GM20431 (cell line): Measurements from ENCODE around the gene CCRL2.
"Not testable (repeated sequence)": the region's sequence is repeated elsewhere in the genome, so short reads cannot be mapped to it uniquely, and the experiment has no call there.

Source experiments
- in situ Hi-C: fragments of 300-500 bp; cut with MseI, MboI; formaldehyde crosslinking; loops from one replicate; pipeline ENCODE4 v1.15.0; 2020; ENCODE audit warnings: low sequenced_read_pairs; ENCODE audit not compliant: unreplicated experiment

Gene CCRL2

GRCh38 chr3:46419816-46420215 lies 12.8 kb downstream of the CCRL2 start:
- in situ Hi-C loops = no loop called here

- in situ Hi-C loops = no loop called here
Observed at GRCh38 chr3:46420931-46421330, 13.9 kb downstream of the CCRL2 start.

- in situ Hi-C loops = no loop called here
Observed at GRCh38 chr3:46422617-46423016, 15.6 kb downstream of the CCRL2 start.

- in situ Hi-C loops = no loop called here
Observed at GRCh38 chr3:46423588-46423987, 16.5 kb downstream of the CCRL2 start.

GRCh38 chr3:46426476-46426875 lies 19.4 kb downstream of the CCRL2 start:
- in situ Hi-C loops = not testable (repeated sequence)

GRCh38 chr3:46427404-46427803 lies 20.3 kb downstream of the CCRL2 start:
- in situ Hi-C loops = not testable (repeated sequence)

GRCh38 chr3:46427916-46428833 lies 21.1 kb downstream of the CCRL2 start:
- in situ Hi-C loops = no loop called here

- in situ Hi-C loops = no loop called here
Observed at GRCh38 chr3:46429250-46429649, 22.2 kb downstream of the CCRL2 start.

GRCh38 chr3:46429671-46430070 lies 22.6 kb downstream of the CCRL2 start:
- in situ Hi-C loops = no loop called here

GRCh38 chr3:46430879-46431278 lies 23.8 kb downstream of the CCRL2 start:
- in situ Hi-C loops = not testable (repeated sequence)

GRCh38 chr3:46431905-46432304 lies 24.8 kb downstream of the CCRL2 start:
- in situ Hi-C loops = not testable (repeated sequence)

GRCh38 chr3:46433118-46433517 lies 26.1 kb downstream of the CCRL2 start:
- in situ Hi-C loops = not testable (repeated sequence)

GRCh38 chr3:46433841-46434240 lies 26.8 kb downstream of the CCRL2 start:
- in situ Hi-C loops = no loop called here

- in situ Hi-C loops = no loop called here
Observed at GRCh38 chr3:46435081-46435726, 28.1 kb downstream of the CCRL2 start.

GRCh38 chr3:46438831-46439230 lies 31.8 kb downstream of the CCRL2 start:
- in situ Hi-C loops = no loop called here

- in situ Hi-C loops = no loop called here
Observed at GRCh38 chr3:46440531-46441294, 33.7 kb downstream of the CCRL2 start.

- in situ Hi-C loops = no loop called here
Observed at GRCh38 chr3:46442576-46443530, 35.8 kb downstream of the CCRL2 start.

GRCh38 chr3:46447228-46447985 lies 40.3 kb downstream of the CCRL2 start:
- in situ Hi-C loops = no loop called here

GRCh38 chr3:46448721-46449120 lies 41.7 kb downstream of the CCRL2 start:
- in situ Hi-C loops = no loop called here
